ENCODE results near the gene ARID1B.

GRCh38 chr6:157217894-157218370, 440.8 kb downstream of the ARID1B start:
- TF ChIP-seq CTCF (IDR thresholded peaks at IDR 0.05 in 8 of 11, conservative IDR thresholded peaks at IDR 0.05 in 3 of 11): no peak
- TF ChIP-seq POLR2A (IDR thresholded peaks at IDR 0.05): no peak
- TF ChIP-seq POLR2AphosphoS5 (IDR thresholded peaks at IDR 0.05): no peak
